ENCODE data around the gene APEX2.

- TF ChIP-seq, protein P1, sequence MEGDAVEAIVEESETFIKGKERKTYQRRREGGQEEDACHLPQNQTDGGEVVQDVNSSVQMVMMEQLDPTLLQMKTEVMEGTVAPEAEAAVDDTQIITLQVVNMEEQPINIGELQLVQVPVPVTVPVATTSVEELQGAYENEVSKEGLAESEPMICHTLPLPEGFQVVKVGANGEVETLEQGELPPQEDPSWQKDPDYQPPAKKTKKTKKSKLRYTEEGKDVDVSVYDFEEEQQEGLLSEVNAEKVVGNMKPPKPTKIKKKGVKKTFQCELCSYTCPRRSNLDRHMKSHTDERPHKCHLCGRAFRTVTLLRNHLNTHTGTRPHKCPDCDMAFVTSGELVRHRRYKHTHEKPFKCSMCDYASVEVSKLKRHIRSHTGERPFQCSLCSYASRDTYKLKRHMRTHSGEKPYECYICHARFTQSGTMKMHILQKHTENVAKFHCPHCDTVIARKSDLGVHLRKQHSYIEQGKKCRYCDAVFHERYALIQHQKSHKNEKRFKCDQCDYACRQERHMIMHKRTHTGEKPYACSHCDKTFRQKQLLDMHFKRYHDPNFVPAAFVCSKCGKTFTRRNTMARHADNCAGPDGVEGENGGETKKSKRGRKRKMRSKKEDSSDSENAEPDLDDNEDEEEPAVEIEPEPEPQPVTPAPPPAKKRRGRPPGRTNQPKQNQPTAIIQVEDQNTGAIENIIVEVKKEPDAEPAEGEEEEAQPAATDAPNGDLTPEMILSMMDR (IDR thresholded peaks at IDR 0.05; ENCODE audit: insufficient read depth, low read depth, low read length), result no peak
- no peak for TF ChIP-seq EZH2 (IDR thresholded peaks at IDR 0.05; ENCODE audit: insufficient read depth, low read length)
Measured at GRCh38 chrX:55026143-55026542, 26.0 kb downstream of the APEX2 start.
